Left lung (tissue), 10 donors: ENCODE measurements around the gene TEP1. TPM values are rescaled to one million over a fixed set of nuclear protein-coding genes. Genes with fewer than 3 reads are reported as not detected.

Experiments used
- ATAC-seq: fragments of 200-7000 bp; cut with Tn5 transposase; one replicate; pipeline ENCODE4 v1.9.1; 2020; ENCODE audit warnings: moderate library complexity
- DNase-seq, 4 donors: peaks; one replicate each; pipeline ENCODE4 v3.0.0-alpha.2; 2013 to 2020
- H3K27ac ChIP-seq, 2 donors: fragments of 200-600 bp; sonication (generic) in 1 of 2; one replicate each; pipeline versions ENCODE4 v1.5.0 to v1.8.0; 2020 to 2021
- H3K27me3 ChIP-seq, 2 donors: fragments of 200-600 bp; sonication (generic) in 1 of 2; one replicate each; pipeline versions ENCODE4 v1.5.0 to v1.8.0; 2020 to 2021
- H3K36me3 ChIP-seq, 2 donors: fragments of 200-600 bp; sonication (generic) in 1 of 2; one replicate each; pipeline versions ENCODE4 v1.5.0 to v1.8.0; 2020 to 2021
- H3K4me1 ChIP-seq, 2 donors: fragments of 200-600 bp; one replicate each; pipeline ENCODE4 v1.8.0; 2021
- H3K4me3 ChIP-seq, 2 donors: fragments of 200-600 bp; sonication (generic) in 1 of 2; one replicate each; pipeline versions ENCODE4 v1.5.0 to v1.8.0; 2020 to 2021; ENCODE audit warnings: mild to moderate bottlenecking in 1 of 2
- H3K9me3 ChIP-seq, 2 donors: fragments of 200-600 bp; sonication (generic) in 1 of 2; one replicate each; pipeline versions ENCODE4 v1.5.0 to v1.8.0; 2020 to 2021
- intact Hi-C, 2 donors: fragments of 100-400 bp; cut with DNase I; formaldehyde crosslinking; loops; one replicate each; pipeline versions ENCODE4 v1.11.2 to v1.14.2; 2022
- polyA plus RNA-seq, 6 donors: library from polyadenylated mRNA; unstranded; fragments of 120-200 nt; gene quantifications; one replicate each; pipeline ENCODE4 v1.2.1, GENCODE V29; 2013; ENCODE audit not compliant: insufficient read length in 6 of 6
- total RNA-seq, 2 donors: library from RNA; stranded (reverse); fragmentation: NEBNext Ultra II Directional; extraction: Animal tissue kit (Norgen Biotek cat#: 25700); gene quantifications; one replicate each; pipeline ENCODE4 v1.2.1, GENCODE V29; 2021
- TF ChIP-seq, protein P1 (sequence below), 2 donors: fragments of 200-600 bp; sonication (generic) in 1 of 2; IDR thresholded peaks; one replicate each; pipeline versions ENCODE4 v1.5.0 to v1.8.0; 2021; ENCODE audit warnings: antibody characterized with exemption in 2 of 2
- donor health status: DM: no; HTN: yes; CAD: no.
- donor health status: DM: no; HTN: no; CAD: no.

The TEP1 gene
- total and polyA plus RNA-seq, 8 donors, result 19.0 to 57.0 (median 21.9) TPM

DNA sequence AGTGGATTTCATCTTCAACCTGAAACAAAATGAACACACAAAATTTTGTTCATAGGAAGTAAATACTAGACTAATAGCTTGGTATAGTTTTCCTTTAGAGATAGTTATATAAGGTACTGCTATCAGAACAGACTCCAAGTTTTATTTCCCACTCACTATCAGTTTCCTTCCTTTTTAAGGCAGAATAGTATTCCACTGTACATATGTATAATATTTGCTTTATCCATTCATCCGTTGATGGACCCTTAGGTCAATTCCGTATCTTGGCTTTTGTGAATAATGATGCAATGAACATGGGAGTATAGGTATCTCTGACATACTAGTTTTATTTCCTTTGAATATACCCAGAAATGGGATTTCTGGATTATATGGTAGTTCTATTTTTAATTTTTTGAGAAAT is 83.9 kb downstream of the TEP1 start:
- peaks cover 3 to 32% of the 10 kb centered on the region in 2 donors for H3K36me3 ChIP-seq
- no peak overlapping the region for H3K4me3 ChIP-seq
- no peaks in the 10 kb centered on the region for H3K9me3 ChIP-seq
- peaks cover 5 to 37% of the 10 kb centered on the region in 2 donors for H3K4me1 ChIP-seq
- H3K27ac ChIP-seq, result no peak overlapping the region
- intact Hi-C loops, result loop anchor here in 1 of 2 donors (10.0 kb wide), 1 partner anchor 275 kb away; no protein-coding TSS in a partner anchor
- DNase-seq, result no peak
- ATAC-seq, result no peak
- TF ChIP-seq, protein P1, sequence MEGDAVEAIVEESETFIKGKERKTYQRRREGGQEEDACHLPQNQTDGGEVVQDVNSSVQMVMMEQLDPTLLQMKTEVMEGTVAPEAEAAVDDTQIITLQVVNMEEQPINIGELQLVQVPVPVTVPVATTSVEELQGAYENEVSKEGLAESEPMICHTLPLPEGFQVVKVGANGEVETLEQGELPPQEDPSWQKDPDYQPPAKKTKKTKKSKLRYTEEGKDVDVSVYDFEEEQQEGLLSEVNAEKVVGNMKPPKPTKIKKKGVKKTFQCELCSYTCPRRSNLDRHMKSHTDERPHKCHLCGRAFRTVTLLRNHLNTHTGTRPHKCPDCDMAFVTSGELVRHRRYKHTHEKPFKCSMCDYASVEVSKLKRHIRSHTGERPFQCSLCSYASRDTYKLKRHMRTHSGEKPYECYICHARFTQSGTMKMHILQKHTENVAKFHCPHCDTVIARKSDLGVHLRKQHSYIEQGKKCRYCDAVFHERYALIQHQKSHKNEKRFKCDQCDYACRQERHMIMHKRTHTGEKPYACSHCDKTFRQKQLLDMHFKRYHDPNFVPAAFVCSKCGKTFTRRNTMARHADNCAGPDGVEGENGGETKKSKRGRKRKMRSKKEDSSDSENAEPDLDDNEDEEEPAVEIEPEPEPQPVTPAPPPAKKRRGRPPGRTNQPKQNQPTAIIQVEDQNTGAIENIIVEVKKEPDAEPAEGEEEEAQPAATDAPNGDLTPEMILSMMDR (IDR thresholded peaks at IDR 0.05), result no peak
- no peaks in the 10 kb centered on the region for H3K27me3 ChIP-seq

DNA sequence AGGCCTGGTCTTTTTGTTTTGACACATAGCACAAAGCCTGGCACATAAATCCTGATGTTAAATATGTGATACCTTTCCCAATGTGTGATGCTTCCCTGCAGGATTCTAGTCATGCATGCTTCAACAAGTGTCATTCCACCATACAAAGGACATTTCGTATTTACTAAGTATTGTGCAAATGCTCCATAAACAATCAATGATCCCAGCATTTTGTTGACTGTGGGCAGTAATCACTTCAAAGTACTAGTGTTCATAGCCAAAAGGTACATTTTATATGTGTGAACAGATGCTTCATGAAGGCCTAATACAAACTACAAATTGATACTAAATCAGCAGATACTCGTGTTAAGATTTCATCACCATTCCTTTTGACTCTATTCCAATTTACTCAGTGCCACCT is 84.6 kb downstream of the TEP1 start:
- H3K27me3 ChIP-seq, result no peaks in the 10 kb centered on the region
- intact Hi-C loops, result loop anchor here in 1 of 2 donors (10.0 kb wide), 1 partner anchor 276 kb away; no protein-coding TSS in a partner anchor
- H3K27ac ChIP-seq, result no peak overlapping the region
- H3K9me3 ChIP-seq, result no peaks in the 10 kb centered on the region
- DNase-seq (no peak), ATAC-seq (no peak)
- peaks cover 5 to 37% of the 10 kb centered on the region in 2 donors for H3K4me1 ChIP-seq
- no peak overlapping the region for H3K4me3 ChIP-seq
- TF ChIP-seq, protein P1 (IDR thresholded peaks at IDR 0.05), result no peak
- peaks cover 3 to 37% of the 10 kb centered on the region in 2 donors for H3K36me3 ChIP-seq

DNA sequence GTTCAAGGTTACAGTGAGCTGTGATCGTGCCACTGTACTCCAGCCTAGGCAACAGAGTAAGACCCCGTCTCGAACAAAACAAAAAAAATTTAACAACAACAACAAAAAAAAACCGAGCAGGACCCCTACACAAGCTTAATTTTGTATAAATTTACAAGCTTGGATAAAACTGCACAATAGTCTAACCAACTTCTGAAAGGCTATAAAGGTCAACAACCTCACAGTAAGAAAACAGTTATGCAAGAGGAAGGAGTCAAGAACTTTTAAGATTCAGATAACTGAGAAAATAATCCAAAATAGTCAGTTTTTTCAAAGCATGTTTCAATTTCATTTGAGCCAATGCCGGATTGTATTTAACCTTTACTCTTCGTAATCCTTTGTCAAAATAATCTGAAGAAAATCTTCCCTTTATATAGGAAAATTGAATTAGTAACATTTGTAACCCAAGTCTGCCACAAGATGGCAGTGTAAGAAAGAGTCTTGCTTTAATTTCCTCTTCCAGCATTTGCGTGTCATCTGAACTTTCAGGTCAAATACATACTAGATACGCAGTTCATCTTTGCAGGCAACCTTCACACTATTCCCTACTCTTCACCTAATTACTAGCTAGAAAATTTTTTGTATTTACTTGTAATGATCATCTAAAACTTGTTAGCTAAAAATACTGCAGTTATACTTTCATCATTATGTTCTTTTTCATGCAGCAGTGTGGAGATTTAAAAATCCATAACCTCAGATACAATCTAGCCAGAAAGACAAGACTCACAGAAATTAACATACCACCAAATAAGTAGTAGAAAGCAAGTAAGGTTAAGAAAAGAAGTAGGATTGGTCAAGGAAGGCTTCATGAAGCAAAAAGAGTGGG is 86.1 kb downstream of the TEP1 start:
- ATAC-seq, result peak; percentile 92
- peaks cover 3 to 51% of the 10 kb centered on the region in 2 donors for H3K36me3 ChIP-seq

DNA sequence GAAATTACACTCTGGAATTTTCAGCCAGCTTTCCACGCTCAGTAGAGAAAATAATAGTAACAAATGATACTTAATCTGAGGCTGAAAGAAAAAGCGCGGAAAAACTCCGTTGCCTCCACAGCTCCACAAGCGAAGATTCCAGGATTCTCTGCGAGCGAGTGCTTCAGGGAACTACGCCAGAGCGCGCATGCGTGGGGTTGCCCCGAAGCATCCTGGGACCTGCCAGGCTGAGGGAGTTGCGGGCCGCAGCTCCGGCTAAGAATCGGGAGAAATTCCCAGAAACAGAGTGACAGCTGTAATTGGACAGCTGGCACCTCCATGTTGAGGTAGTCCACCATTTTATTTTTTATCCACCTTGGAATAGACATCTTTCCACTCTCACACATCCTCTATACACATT is 95.6 kb downstream of the TEP1 start:
- peaks cover 0 to 88% of the 10 kb centered on the region in 2 donors for H3K36me3 ChIP-seq
- no peak for DNase-seq

More for the DNA sequence above, 86.1 kb downstream of the TEP1 start:
- intact Hi-C loops, result loop anchor here in 1 of 2 donors (10.0 kb wide), 1 partner anchor 278 kb away; no protein-coding TSS in a partner anchor
- Histone ChIP-seq H3K4me1 (peaks cover 5 to 29% of the 10 kb centered on the region in 2 donors), H3K27ac (no peak overlapping the region), H3K9me3 (no peaks in the 10 kb centered on the region), H3K27me3 (no peaks in the 10 kb centered on the region), H3K4me3 (no peak overlapping the region)
- peak in 2 of 4 donors; percentile 52 to 78 for DNase-seq
- TF ChIP-seq, protein P1 (IDR thresholded peaks at IDR 0.05), result peak; percentile 63 to 64

More for the DNA sequence above, 95.6 kb downstream of the TEP1 start:
- H3K27me3 ChIP-seq, result no peaks in the 10 kb centered on the region
- H3K4me3 ChIP-seq, result no peak overlapping the region
- no peak overlapping the region for H3K27ac ChIP-seq
- ATAC-seq, result no peak
- TF ChIP-seq, protein P1 (IDR thresholded peaks at IDR 0.05), result no peak
- H3K4me1 ChIP-seq, result no peaks in the 10 kb centered on the region
- intact Hi-C loops, result no loop called here
- no peaks in the 10 kb centered on the region for H3K9me3 ChIP-seq

Other genes starting within 250 kb of the TEP1 start
- not detected for gene OR11G2, start 222.6 kb downstream of the TEP1 start, total RNA-seq
- under 1 TPM in 3 of 6 donors, not detected in 3; 0.06 TPM for gene OR11G2, start 222.6 kb downstream of the TEP1 start, polyA plus RNA-seq
- not detected for gene OR11H6, start 189.8 kb downstream of the TEP1 start, total RNA-seq
- gene OR11H6, start 189.8 kb downstream of the TEP1 start, polyA plus RNA-seq, result not detected
- not detected for gene OR11H7, start 184.5 kb downstream of the TEP1 start, total RNA-seq
- gene OR11H7, start 184.5 kb downstream of the TEP1 start, polyA plus RNA-seq, result under 1 TPM; 0.32 to 0.98 (median 0.75) TPM
- gene OR11H4, start 174.2 kb downstream of the TEP1 start, total RNA-seq, result not detected
- under 1 TPM in 3 of 6 donors, not detected in 3; 0.11 to 0.20 (median 0.13) TPM for gene OR11H4, start 174.2 kb downstream of the TEP1 start, polyA plus RNA-seq
- gene TTC5, start 107.5 kb downstream of the TEP1 start, total RNA-seq, result 10 to 100 TPM; 16.6 to 18.3 TPM
- 10 to 100 TPM; 22.8 to 27.6 (median 25.3) TPM for gene TTC5, start 107.5 kb downstream of the TEP1 start, polyA plus RNA-seq
- 10 to 100 TPM; 30.0 to 31.1 TPM for gene CCNB1IP1, start 80.2 kb downstream of the TEP1 start, total RNA-seq
- 100 to 1,000 TPM; 111 to 151 (median 135) TPM for gene CCNB1IP1, start 80.2 kb downstream of the TEP1 start, polyA plus RNA-seq
- gene PARP2, start 69.9 kb downstream of the TEP1 start, total RNA-seq, result 10 to 100 TPM; 18.0 to 24.1 TPM
- 10 to 100 TPM; 51.8 to 68.4 (median 59.3) TPM for gene PARP2, start 69.9 kb downstream of the TEP1 start, polyA plus RNA-seq
- under 1 TPM; 0.20 to 0.31 TPM for gene KLHL33, start 22.7 kb upstream of the TEP1 start, total RNA-seq
- gene KLHL33, start 22.7 kb upstream of the TEP1 start, polyA plus RNA-seq, result under 1 TPM; 0.21 to 0.39 (median 0.31) TPM
- 10 to 100 TPM; 29.0 to 37.9 TPM for gene OSGEP, start 41.3 kb upstream of the TEP1 start, total RNA-seq
- 10 to 100 TPM; 75.5 to 90.1 (median 83.4) TPM for gene OSGEP, start 41.3 kb upstream of the TEP1 start, polyA plus RNA-seq
- 100 to 1,000 TPM; 115 to 138 TPM for gene APEX1, start 41.7 kb upstream of the TEP1 start, total RNA-seq
- 100 to 1,000 TPM; 305 to 342 (median 319) TPM for gene APEX1, start 41.7 kb upstream of the TEP1 start, polyA plus RNA-seq
- gene PIP4P1, start 47.9 kb upstream of the TEP1 start, total RNA-seq, result 10 to 100 TPM; 24.9 to 40.3 TPM
- gene PIP4P1, start 47.9 kb upstream of the TEP1 start, polyA plus RNA-seq, result 10 to 100 TPM; 26.6 to 30.5 (median 29.3) TPM
- 10 to 100 TPM; 37.6 to 84.8 TPM for gene PNP, start 55.9 kb upstream of the TEP1 start, total RNA-seq
- gene PNP, start 55.9 kb upstream of the TEP1 start, polyA plus RNA-seq, result 10 to 100 TPM; 28.5 to 43.3 (median 35.6) TPM
- gene RNASE10, start 92.0 kb upstream of the TEP1 start, total RNA-seq, result under 1 TPM; 0.35 to 0.71 TPM
- under 1 TPM in 4 of 6 donors, not detected in 2; 0.30 to 0.93 (median 0.43) TPM for gene RNASE10, start 92.0 kb upstream of the TEP1 start, polyA plus RNA-seq
- gene RNASE9, start 147.5 kb upstream of the TEP1 start, total RNA-seq, result not detected
- gene RNASE9, start 147.5 kb upstream of the TEP1 start, polyA plus RNA-seq, result not detected
- not detected for gene RNASE11, start 174.5 kb upstream of the TEP1 start, total RNA-seq
- not detected for gene RNASE11, start 174.5 kb upstream of the TEP1 start, polyA plus RNA-seq
- not detected for gene RNASE12, start 177.9 kb upstream of the TEP1 start, total RNA-seq
- gene RNASE12, start 177.9 kb upstream of the TEP1 start, polyA plus RNA-seq, result not detected
- not detected for gene OR6S1, start 228.2 kb upstream of the TEP1 start, total RNA-seq
- gene OR6S1, start 228.2 kb upstream of the TEP1 start, polyA plus RNA-seq, result not detected